ENCODE data around the gene ARHGEF26.
A peak's percentile ranks its signal among the peaks of the same experiment; 100 is the strongest.

The ARHGEF26 gene

GRCh38 chr3:154228561-154229216 is 107.5 kb downstream of the ARHGEF26 start:
- TF ChIP-seq Cebpa-rat (IDR thresholded peaks at IDR 0.05) = no peak
- Histone ChIP-seq H3K4me2 (no peak overlapping the region), H3K27me3 (no peaks in the 10 kb centered on the region), H4K20me1 (no peaks in the 10 kb centered on the region), H3K4me1 (peaks cover 10 to 34% (median 21%) of the 10 kb centered on the region in 10 experiments), H3K9me3 (replicated peaks in 1 of 11) (no peaks in the 10 kb centered on the region), H3K4me3 (no peak overlapping the region), H3K36me3 (no peaks in the 10 kb centered on the region), H3K27ac (no peak overlapping the region), H3K9ac (no peak overlapping the region)

GRCh38 chr3:154229217-154229590 is 108.0 kb downstream of the ARHGEF26 start:
- H3K4me1 ChIP-seq = peaks cover 10 to 28% (median 15%) of the 10 kb centered on the region in 10 experiments
- no peaks in the 10 kb centered on the region for H3K27me3 ChIP-seq
- no peak overlapping the region for H3K4me2 ChIP-seq
- no peak overlapping the region for H3K27ac ChIP-seq
- no peaks in the 10 kb centered on the region for H4K20me1 ChIP-seq
- H3K36me3 ChIP-seq = no peaks in the 10 kb centered on the region
- H3K9me3 ChIP-seq (replicated peaks in 1 of 11) = no peaks in the 10 kb centered on the region
- H3K9ac ChIP-seq = no peak overlapping the region
- TF ChIP-seq Cebpa-rat (IDR thresholded peaks at IDR 0.05) = no peak
- H3K4me3 ChIP-seq = no peak overlapping the region

- no peak overlapping the region for H3K4me3 ChIP-seq
- no peak overlapping the region for H3K9ac ChIP-seq
- TF ChIP-seq Cebpa-rat (IDR thresholded peaks at IDR 0.05) = no peak
- H3K36me3 ChIP-seq = no peaks in the 10 kb centered on the region
- H3K27me3 ChIP-seq = no peaks in the 10 kb centered on the region
- H3K27ac ChIP-seq = no peak overlapping the region
- H3K4me2 ChIP-seq = no peak overlapping the region
- H4K20me1 ChIP-seq = no peaks in the 10 kb centered on the region
- peaks cover 1 to 15% (median 7%) of the 10 kb centered on the region in 10 experiments; a peak in 17 of 20 replicates for H3K4me1 ChIP-seq
- H3K9me3 ChIP-seq (replicated peaks in 1 of 11) = no peaks in the 10 kb centered on the region
Observed at GRCh38 chr3:154235330-154235729, 114.1 kb downstream of the ARHGEF26 start.

GRCh38 chr3:154236331-154236730 is 115.1 kb downstream of the ARHGEF26 start:
- H3K27ac ChIP-seq = no peak overlapping the region
- H3K27me3 ChIP-seq = no peaks in the 10 kb centered on the region
- H3K4me3 ChIP-seq = no peak overlapping the region
- no peak overlapping the region for H3K4me2 ChIP-seq
- H3K4me1 ChIP-seq = peaks cover 0 to 15% (median 8%) of the 10 kb centered on the region in 10 experiments; a peak in 13 of 20 replicates
- H4K20me1 ChIP-seq = no peaks in the 10 kb centered on the region
- no peak overlapping the region for H3K9ac ChIP-seq
- H3K36me3 ChIP-seq = no peaks in the 10 kb centered on the region
- TF ChIP-seq Cebpa-rat (IDR thresholded peaks at IDR 0.05) = no peak
- H3K9me3 ChIP-seq (replicated peaks in 1 of 11) = no peaks in the 10 kb centered on the region

- H3K4me1 ChIP-seq = peaks cover 4 to 45% (median 15%) of the 10 kb centered on the region in 10 experiments; a peak in 15 of 20 replicates
- no peak overlapping the region for H3K9ac ChIP-seq
- H3K4me2 ChIP-seq = 0 out of 22 replicates have a peak overlapping the region, but pooled peaks of 1 of the 11 experiments have one; percentile 32
- no peaks in the 10 kb centered on the region for H3K27me3 ChIP-seq
- no peak overlapping the region for H3K27ac ChIP-seq
- no peak overlapping the region for H3K4me3 ChIP-seq
- TF ChIP-seq Cebpa-rat (IDR thresholded peaks at IDR 0.05) = no peak
- no peaks in the 10 kb centered on the region for H3K9me3 ChIP-seq (replicated peaks in 1 of 11)
- no peaks in the 10 kb centered on the region for H4K20me1 ChIP-seq
- no peaks in the 10 kb centered on the region for H3K36me3 ChIP-seq
Observed at GRCh38 chr3:154240235-154240634, 119.0 kb downstream of the ARHGEF26 start.

GRCh38 chr3:154241496-154241895 is 120.3 kb downstream of the ARHGEF26 start:
- H3K9ac ChIP-seq = no peak overlapping the region
- H3K27me3 ChIP-seq = no peaks in the 10 kb centered on the region
- no peak for TF ChIP-seq Cebpa-rat (IDR thresholded peaks at IDR 0.05)
- H3K27ac ChIP-seq = no peak overlapping the region
- peak overlapping the region in 5 of 11 experiments; percentile 32 to 59 (median 48); a peak in 9 of 22 replicates for H3K4me2 ChIP-seq
- no peaks in the 10 kb centered on the region for H4K20me1 ChIP-seq
- no peaks in the 10 kb centered on the region for H3K9me3 ChIP-seq (replicated peaks in 1 of 11)
- H3K36me3 ChIP-seq = no peaks in the 10 kb centered on the region
- no peak overlapping the region for H3K4me3 ChIP-seq
- peaks cover 4 to 49% (median 16%) of the 10 kb centered on the region in 10 experiments; a peak in 15 of 20 replicates for H3K4me1 ChIP-seq

GRCh38 chr3:154242766-154243165 is 121.6 kb downstream of the ARHGEF26 start:
- Histone ChIP-seq H3K27ac (no peak overlapping the region), H3K4me1 (peaks cover 4 to 47% (median 16%) of the 10 kb centered on the region in 10 experiments; a peak in 15 of 20 replicates), H3K9me3 (replicated peaks in 1 of 11) (no peaks in the 10 kb centered on the region), H3K27me3 (no peaks in the 10 kb centered on the region), H4K20me1 (no peaks in the 10 kb centered on the region), H3K36me3 (0 out of 22 replicates have a peak, but pooled peaks cover 0 to 12% (median 0%) of the 10 kb centered on the region in 11 experiments), H3K4me2 (no peak overlapping the region), H3K9ac (no peak overlapping the region), H3K4me3 (no peak overlapping the region)
- TF ChIP-seq Cebpa-rat (IDR thresholded peaks at IDR 0.05) = no peak

- no peak overlapping the region for H3K4me3 ChIP-seq
- no peak for TF ChIP-seq Cebpa-rat (IDR thresholded peaks at IDR 0.05)
- 0 out of 22 replicates have a peak, but pooled peaks cover 0 to 17% (median 0%) of the 10 kb centered on the region in 11 experiments for H3K36me3 ChIP-seq
- H3K27ac ChIP-seq = no peak overlapping the region
- H3K9me3 ChIP-seq (replicated peaks in 1 of 11) = no peaks in the 10 kb centered on the region
- no peak overlapping the region for H3K9ac ChIP-seq
- H3K4me1 ChIP-seq = peaks cover 4 to 47% (median 16%) of the 10 kb centered on the region in 10 experiments; a peak in 15 of 20 replicates
- H3K27me3 ChIP-seq = no peaks in the 10 kb centered on the region
- H4K20me1 ChIP-seq = no peaks in the 10 kb centered on the region
- H3K4me2 ChIP-seq = peak overlapping the region in 2 of 11 experiments; percentile 6 to 25; a peak in 2 of 22 replicates
Observed at GRCh38 chr3:154243353-154243752, 122.2 kb downstream of the ARHGEF26 start.

- Histone ChIP-seq H3K9me3 (replicated peaks in 1 of 11) (no peaks in the 10 kb centered on the region), H3K4me1 (peaks cover 0 to 47% (median 13%) of the 10 kb centered on the region in 10 experiments; a peak in 13 of 20 replicates), H3K4me3 (no peak overlapping the region), H3K27ac (peak overlapping the region in 2 of 11 experiments; percentile 20 to 30; a peak in 2 of 22 replicates), H3K27me3 (no peaks in the 10 kb centered on the region), H4K20me1 (no peaks in the 10 kb centered on the region), H3K36me3 (peaks cover 0 to 25% (median 3%) of the 10 kb centered on the region in 11 experiments; a peak in 5 of 22 replicates), H3K9ac (no peak overlapping the region), H3K4me2 (peak overlapping the region in 6 of 11 experiments; percentile 25 to 74 (median 64); a peak in 9 of 22 replicates)
- no peak for TF ChIP-seq Cebpa-rat (IDR thresholded peaks at IDR 0.05)
Observed at GRCh38 chr3:154244644-154245043, 123.5 kb downstream of the ARHGEF26 start.
